ENCODE results near the gene JARID2.

DNA sequence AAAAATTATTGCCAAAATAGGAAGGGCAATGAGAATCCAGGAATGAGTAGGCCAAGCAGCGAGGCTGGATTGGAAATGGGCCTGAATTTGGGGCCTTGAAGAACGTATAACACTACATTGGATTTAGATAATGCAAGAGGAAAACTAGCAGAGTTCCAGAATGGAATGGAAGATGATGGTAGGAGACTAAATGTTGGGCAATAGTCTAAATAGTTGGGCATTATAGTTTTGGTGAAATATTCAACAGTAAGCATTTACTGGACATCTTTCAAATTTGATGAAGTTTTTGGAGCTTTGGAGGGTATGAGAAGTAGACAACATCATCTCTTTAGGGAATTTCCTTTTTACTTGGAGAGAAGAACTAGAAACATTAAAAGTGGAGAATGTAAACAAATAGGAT, 3.4 kb upstream of the JARID2 start:
- TF ChIP-seq, protein P1, sequence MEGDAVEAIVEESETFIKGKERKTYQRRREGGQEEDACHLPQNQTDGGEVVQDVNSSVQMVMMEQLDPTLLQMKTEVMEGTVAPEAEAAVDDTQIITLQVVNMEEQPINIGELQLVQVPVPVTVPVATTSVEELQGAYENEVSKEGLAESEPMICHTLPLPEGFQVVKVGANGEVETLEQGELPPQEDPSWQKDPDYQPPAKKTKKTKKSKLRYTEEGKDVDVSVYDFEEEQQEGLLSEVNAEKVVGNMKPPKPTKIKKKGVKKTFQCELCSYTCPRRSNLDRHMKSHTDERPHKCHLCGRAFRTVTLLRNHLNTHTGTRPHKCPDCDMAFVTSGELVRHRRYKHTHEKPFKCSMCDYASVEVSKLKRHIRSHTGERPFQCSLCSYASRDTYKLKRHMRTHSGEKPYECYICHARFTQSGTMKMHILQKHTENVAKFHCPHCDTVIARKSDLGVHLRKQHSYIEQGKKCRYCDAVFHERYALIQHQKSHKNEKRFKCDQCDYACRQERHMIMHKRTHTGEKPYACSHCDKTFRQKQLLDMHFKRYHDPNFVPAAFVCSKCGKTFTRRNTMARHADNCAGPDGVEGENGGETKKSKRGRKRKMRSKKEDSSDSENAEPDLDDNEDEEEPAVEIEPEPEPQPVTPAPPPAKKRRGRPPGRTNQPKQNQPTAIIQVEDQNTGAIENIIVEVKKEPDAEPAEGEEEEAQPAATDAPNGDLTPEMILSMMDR (IDR thresholded peaks at IDR 0.05): no peak
- no peak for TF ChIP-seq POLR2A (IDR thresholded peaks at IDR 0.05)

All from testis (tissue), 2 donors.